ENCODE results near the gene PLEKHB1.
A peak's percentile ranks its signal among the peaks of the same experiment; 100 is the strongest.

The PLEKHB1 gene

DNA sequence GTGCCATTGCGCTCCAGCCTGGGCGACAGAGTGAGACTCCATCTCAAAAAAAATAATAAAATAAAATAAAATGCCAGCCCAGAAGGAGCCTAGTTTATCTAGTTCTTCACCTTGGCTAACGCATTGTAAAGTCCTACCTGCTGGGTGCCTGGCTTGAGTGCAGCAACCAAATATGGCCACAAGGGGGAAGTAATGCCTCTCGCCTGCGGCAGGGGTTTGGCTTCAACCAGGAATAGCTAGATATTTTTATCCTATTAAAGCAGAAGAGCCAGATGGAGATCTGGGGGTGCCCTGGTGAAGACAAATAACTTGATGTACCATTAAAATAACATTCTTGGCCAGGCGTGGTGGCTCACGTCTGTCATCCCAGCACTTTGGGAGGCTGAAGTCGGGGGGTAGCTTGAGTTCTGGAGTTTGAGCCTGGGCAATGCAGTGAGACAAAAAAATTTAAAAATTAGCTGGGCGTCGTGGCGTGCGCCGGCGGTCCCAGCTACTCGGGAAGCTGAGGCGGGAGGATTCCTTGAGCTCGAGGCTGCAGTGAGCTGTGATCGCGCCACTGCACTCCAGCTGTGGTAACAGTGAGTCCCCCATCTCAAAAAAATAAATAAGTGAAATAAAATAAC, 20.6 kb upstream of the PLEKHB1 start:
- Histone ChIP-seq H2AFZ (peak overlapping the region; percentile 22), H3K4me1 (no peaks in the 10 kb centered on the region), H3K27me3 (ENCODE audit: control insufficient read depth, insufficient read depth, low read length) (no peaks in the 10 kb centered on the region), H3K9ac (no peak overlapping the region), H3K27ac (no peak overlapping the region), H3K4me2 (ENCODE audit: low read length) (no peak overlapping the region), H3K4me3 (ENCODE audit: low read depth, low read length) (no peak overlapping the region), H3K36me3 (ENCODE audit: control insufficient read depth, insufficient read depth, low read length) (no peaks in the 10 kb centered on the region), H3K9me3 (ENCODE audit: control insufficient read depth, low read length) (no peaks in the 10 kb centered on the region), H3K79me2 (no peaks in the 10 kb centered on the region)
- TF ChIP-seq, protein P1, sequence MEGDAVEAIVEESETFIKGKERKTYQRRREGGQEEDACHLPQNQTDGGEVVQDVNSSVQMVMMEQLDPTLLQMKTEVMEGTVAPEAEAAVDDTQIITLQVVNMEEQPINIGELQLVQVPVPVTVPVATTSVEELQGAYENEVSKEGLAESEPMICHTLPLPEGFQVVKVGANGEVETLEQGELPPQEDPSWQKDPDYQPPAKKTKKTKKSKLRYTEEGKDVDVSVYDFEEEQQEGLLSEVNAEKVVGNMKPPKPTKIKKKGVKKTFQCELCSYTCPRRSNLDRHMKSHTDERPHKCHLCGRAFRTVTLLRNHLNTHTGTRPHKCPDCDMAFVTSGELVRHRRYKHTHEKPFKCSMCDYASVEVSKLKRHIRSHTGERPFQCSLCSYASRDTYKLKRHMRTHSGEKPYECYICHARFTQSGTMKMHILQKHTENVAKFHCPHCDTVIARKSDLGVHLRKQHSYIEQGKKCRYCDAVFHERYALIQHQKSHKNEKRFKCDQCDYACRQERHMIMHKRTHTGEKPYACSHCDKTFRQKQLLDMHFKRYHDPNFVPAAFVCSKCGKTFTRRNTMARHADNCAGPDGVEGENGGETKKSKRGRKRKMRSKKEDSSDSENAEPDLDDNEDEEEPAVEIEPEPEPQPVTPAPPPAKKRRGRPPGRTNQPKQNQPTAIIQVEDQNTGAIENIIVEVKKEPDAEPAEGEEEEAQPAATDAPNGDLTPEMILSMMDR (IDR thresholded peaks at IDR 0.05): peak; percentile 86

DNA sequence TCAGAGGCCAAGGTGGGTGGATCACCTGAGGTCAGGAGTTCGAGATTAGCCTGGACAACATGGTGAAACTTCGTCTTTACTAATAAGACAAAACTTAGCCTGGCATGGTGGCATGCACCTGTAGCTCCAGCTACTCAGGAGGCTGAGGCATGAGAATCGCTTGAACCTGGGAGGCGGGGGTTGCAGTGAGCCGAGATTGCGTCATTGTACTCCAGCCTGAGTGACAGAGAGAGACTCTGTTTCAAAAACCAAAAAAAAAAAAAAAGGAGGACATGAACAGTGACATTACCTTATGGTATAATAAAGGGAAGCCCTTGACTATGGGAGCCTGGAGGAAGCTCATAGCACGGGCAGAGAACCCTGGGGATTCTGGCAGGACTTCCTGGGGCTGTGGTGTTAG, 16.5 kb upstream of the PLEKHB1 start:
- Histone ChIP-seq H3K4me2 (ENCODE audit: low read length) (no peak overlapping the region), H3K4me3 (ENCODE audit: low read depth, low read length) (no peak overlapping the region), H3K4me1 (no peaks in the 10 kb centered on the region), H3K27ac (no peak overlapping the region), H3K36me3 (ENCODE audit: control insufficient read depth, insufficient read depth, low read length) (no peaks in the 10 kb centered on the region), H3K9me3 (ENCODE audit: control insufficient read depth, low read length) (no peaks in the 10 kb centered on the region), H3K27me3 (ENCODE audit: control insufficient read depth, insufficient read depth, low read length) (no peaks in the 10 kb centered on the region), H3K79me2 (no peaks in the 10 kb centered on the region), H2AFZ (no peak overlapping the region), H3K9ac (no peak overlapping the region)
- TF ChIP-seq, protein P1 (IDR thresholded peaks at IDR 0.05): no peak

DNA sequence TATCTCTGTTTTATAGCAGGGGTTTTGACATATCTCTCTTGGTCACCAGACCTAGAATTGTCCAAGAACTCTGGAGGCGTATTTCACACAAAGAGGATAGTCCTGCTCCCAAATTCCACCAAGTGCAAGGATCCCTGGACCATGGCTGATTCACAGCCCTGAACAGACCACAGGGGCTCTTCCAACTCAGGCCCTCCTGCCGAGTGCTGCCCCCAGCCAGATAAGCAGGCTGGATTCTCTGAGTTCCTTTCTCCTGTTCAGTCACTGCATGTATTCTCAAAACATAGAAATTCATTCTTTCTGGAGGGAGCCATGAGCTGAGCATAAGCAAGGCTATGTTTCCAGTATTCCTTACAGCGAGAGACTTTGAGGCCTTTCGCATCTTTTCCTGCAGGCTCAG, 13.4 kb upstream of the PLEKHB1 start:
- Histone ChIP-seq H2AFZ (no peak overlapping the region), H3K79me2 (no peaks in the 10 kb centered on the region), H3K9ac (no peak overlapping the region), H3K27ac (no peak overlapping the region), H3K4me1 (no peaks in the 10 kb centered on the region), H3K36me3 (ENCODE audit: control insufficient read depth, insufficient read depth, low read length) (no peaks in the 10 kb centered on the region), H3K4me3 (ENCODE audit: low read depth, low read length) (no peak overlapping the region), H3K4me2 (ENCODE audit: low read length) (no peak overlapping the region), H3K27me3 (ENCODE audit: control insufficient read depth, insufficient read depth, low read length) (no peaks in the 10 kb centered on the region), H3K9me3 (ENCODE audit: control insufficient read depth, low read length) (no peaks in the 10 kb centered on the region)
- TF ChIP-seq, protein P1 (IDR thresholded peaks at IDR 0.05): no peak

DNA sequence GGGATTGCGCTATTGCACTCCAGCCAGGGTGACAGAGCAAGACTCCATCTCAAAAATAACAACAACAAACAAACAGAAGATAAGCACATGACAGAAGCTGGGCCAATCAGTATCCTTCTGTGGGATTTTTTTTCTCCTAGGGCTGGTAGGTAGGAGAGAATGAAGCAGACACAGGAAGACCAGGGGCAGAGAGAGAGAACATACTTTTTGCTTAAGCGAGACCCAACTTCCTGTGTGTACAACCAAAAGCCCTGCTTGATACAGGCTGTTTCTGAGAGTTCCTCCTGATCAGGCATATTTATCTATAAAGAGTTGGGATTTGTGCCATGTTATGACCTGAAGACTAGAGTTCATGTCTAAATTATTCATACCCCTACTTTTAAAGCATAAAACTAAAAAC, 12.4 kb upstream of the PLEKHB1 start:
- no peaks in the 10 kb centered on the region for H3K4me1 ChIP-seq
- no peaks in the 10 kb centered on the region for H3K9me3 ChIP-seq (ENCODE audit: control insufficient read depth, low read length)
- H3K4me3 ChIP-seq (ENCODE audit: low read depth, low read length): no peak overlapping the region
- no peak overlapping the region for H3K4me2 ChIP-seq (ENCODE audit: low read length)
- H3K36me3 ChIP-seq (ENCODE audit: control insufficient read depth, insufficient read depth, low read length): no peaks in the 10 kb centered on the region
- H3K27ac ChIP-seq: no peak overlapping the region
- H2AFZ ChIP-seq: no peak overlapping the region
- TF ChIP-seq, protein P1 (IDR thresholded peaks at IDR 0.05): no peak
- H3K9ac ChIP-seq: no peak overlapping the region
- no peaks in the 10 kb centered on the region for H3K79me2 ChIP-seq
- H3K27me3 ChIP-seq (ENCODE audit: control insufficient read depth, insufficient read depth, low read length): no peaks in the 10 kb centered on the region

DNA sequence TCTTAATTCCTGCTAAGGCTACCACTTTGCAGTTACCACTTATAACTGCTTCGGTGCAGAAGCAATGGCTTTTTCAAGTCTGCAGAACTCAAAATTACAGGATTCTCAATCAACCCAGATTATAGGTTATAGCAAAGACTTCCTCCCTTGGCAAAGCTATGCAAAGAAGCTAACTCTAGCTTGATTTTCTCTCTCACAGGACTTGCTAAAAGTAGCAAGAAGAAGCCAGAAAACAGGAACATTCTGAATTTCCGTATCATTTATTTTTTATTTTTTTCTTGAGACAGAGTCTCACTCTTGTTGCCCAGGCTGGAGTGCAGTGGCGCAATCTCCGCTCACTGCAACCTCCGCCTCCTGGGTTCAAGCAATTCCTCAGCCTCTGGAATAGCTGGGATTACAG, 10.7 kb upstream of the PLEKHB1 start:
- TF ChIP-seq, protein P1 (IDR thresholded peaks at IDR 0.05): no peak
- H3K36me3 ChIP-seq (ENCODE audit: control insufficient read depth, insufficient read depth, low read length): no peaks in the 10 kb centered on the region
- no peaks in the 10 kb centered on the region for H3K27me3 ChIP-seq (ENCODE audit: control insufficient read depth, insufficient read depth, low read length)
- H3K4me3 ChIP-seq (ENCODE audit: low read depth, low read length): no peak overlapping the region
- no peak overlapping the region for H3K27ac ChIP-seq
- H3K4me2 ChIP-seq (ENCODE audit: low read length): no peak overlapping the region
- H2AFZ ChIP-seq: no peak overlapping the region
- H3K9me3 ChIP-seq (ENCODE audit: control insufficient read depth, low read length): no peaks in the 10 kb centered on the region
- H3K4me1 ChIP-seq: no peaks in the 10 kb centered on the region
- no peaks in the 10 kb centered on the region for H3K79me2 ChIP-seq
- H3K9ac ChIP-seq: no peak overlapping the region

Data from parathyroid adenoma (tissue), 2 donors.